Activated CD8-positive, alpha-beta memory T cell treated with anti-CD3 and anti-CD28 coated beads, Interleukin-2, amount 50 U/mL, for 24 hours (primary cell): Measurements from ENCODE around the gene CLSTN2.

Experiments used
- DNase-seq: peaks from one replicate; pipeline ENCODE4 v3.0.0-alpha.2; 2020; ENCODE audit errors: extremely low read depth

CLSTN2 gene

GRCh38 chr3:140187028-140187427 lies 252.0 kb downstream of the CLSTN2 start:
- DNase-seq = no peak

- DNase-seq = no peak
Measured at GRCh38 chr3:140187656-140188221, 252.8 kb downstream of the CLSTN2 start.

DNA sequence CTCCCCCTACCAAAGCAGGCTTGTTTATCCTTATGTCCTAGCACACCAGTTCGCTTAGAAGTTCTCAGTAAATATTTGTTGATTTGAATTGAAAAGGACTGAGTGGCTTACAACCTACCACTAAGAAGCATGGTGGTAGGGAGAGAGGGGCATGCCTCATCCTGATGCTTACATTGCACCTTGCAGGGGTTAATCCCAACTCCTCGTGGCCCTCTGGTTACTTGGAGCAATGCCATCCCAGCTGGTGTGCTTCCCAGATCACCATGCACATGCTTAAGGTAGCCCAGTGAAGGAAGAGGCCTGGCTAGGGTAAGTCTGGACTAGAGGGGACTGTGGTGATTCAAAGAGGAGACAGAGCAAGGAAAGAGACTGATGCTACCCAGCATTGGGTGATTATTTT lies 253.3 kb downstream of the CLSTN2 start:
- no peak for DNase-seq

GRCh38 chr3:140189267-140189666 lies 254.3 kb downstream of the CLSTN2 start:
- no peak for DNase-seq

GRCh38 chr3:140189976-140190375 lies 255.0 kb downstream of the CLSTN2 start:
- DNase-seq = no peak

- DNase-seq = no peak
Measured at GRCh38 chr3:140196970-140197369, 262.0 kb downstream of the CLSTN2 start.

GRCh38 chr3:140198242-140198641 lies 263.3 kb downstream of the CLSTN2 start:
- DNase-seq = no peak

DNA sequence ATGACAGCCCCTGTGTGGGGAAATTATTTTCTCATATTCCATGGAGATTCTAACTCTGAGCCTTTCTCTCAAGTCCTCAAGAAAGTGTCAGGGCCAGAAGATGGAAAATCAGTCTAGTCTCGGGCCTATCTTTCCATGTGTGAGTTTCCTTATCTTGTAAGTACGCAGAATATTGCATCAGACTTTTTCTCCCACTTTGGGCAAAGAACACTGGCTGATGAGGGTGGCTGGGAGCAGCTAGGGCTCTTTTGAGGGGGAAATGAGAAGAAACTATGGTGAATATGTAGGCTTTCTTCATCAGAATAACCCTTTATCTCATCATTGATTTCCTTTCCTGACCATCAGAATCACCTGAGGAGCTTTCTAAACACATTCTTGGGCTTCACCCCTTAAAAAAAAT lies 264.0 kb downstream of the CLSTN2 start:
- DNase-seq = no peak

DNA sequence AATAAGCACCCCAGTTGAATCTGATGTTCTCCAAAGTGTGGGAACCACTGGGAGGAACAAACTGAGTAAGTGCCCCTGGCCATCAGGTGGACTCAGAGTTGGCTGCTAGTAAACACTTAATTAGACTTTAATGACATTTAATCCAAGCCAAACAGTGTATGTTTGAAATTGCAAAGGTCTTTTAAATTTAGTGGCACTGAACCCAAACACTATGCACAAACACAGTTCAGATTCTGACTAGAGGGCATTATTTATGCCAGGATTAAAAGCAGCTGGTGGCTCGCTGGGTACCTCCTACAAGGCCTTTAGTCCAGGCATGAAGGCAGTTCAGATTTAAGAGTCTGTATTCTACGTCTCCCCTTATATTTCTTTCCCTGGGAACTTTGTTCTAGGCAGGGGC lies 264.8 kb downstream of the CLSTN2 start:
- no peak for DNase-seq

GRCh38 chr3:140203510-140203909 lies 268.5 kb downstream of the CLSTN2 start:
- DNase-seq = no peak

DNA sequence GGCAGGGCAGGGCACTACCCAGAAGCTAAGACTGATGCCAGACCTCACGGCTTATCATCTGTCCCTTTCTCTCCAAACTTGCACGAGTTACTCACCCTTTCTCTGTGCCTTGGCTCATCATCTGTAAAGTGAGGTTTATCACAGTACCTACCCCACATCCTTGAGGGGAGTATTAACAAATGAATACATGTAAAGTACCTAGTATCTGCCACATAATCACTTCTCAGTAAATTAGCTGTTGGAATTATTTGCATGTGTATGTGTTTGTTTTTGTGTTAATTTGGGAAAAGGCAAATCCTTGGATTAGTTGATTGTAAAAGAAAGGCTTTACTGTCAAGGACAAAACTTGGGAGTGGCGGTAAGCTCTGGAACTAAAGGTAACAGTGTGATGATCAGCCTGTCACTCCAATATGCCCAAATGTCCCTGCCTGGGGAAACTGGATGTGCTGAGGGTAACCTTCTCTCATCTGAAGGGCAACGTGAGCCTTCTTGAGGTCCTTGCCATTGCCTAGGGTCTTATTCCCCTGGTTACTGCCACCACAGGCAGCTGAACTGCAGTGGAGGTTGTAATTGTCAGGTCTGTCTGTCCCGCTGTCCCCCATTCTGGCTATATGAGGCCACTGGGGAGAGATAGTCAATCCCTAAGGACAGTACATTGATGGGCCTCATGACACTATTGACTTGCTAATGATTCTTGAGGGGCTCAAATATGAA lies 269.4 kb downstream of the CLSTN2 start:
- no peak for DNase-seq

GRCh38 chr3:140205598-140205997 lies 270.6 kb downstream of the CLSTN2 start:
- DNase-seq = no peak

DNA sequence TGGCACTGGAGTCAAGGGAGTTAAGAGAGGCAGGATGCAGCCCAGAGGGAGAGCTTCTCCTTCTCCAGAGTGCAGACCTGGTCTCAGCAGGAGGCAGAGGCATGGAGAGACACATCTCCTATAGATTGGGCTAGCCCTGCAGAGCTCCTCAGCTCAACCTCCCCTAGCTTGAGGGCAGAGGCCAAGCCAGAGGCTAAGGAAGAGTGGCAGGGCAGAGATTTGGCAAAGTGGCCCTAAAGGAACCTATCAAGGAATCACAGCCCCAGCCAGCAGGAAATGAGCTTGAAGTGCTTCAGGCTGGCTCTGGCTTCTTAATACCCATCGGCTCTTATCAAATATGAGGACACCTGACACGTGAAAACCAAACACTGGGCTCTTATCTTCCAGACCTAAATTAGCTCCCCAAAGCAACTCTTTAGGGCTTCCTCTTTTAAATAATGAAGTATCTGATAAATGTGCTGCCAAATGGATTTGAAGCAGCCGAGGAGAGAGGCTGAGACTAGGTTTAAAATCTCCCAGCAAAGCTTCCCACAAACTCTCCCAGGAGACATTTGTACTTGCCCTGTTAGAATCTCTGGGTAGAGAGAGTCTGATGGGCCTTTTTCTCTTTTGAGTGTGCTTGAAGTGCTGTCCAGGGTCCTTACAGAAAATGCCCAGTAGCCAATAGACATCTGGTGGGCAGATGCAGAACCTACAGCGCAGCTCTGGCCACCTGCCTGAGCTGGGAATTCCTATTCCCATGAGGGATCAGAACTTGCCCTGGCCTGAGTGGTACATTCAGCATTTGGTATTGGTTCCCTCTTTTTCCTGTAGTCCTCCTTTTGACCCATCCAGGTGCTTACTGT lies 271.4 kb downstream of the CLSTN2 start:
- DNase-seq = no peak

- no peak for DNase-seq
Measured at GRCh38 chr3:140207541-140207940, 272.6 kb downstream of the CLSTN2 start.

- no peak for DNase-seq
Measured at GRCh38 chr3:140216249-140216648, 281.3 kb downstream of the CLSTN2 start.

DNA sequence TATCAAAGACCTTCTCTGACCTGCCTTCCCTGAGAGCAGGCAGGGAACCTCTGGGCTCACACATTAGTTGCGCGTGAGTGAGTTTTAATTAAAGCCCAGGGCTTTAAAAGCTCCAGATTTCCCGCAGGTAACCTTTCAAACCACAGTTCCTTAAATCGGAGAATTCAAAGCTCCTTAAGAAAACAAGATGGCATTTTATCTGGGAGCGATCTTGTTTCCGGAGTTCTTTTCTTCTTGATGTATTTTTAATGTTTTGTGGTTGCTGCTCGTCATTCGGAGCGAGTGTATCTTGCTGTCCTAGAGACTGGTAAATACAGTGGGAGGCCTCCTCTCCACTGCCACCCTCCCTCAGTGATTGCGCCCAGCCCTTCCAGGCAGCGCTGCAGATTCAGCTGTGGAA lies 284.3 kb downstream of the CLSTN2 start:
- DNase-seq = no peak

GRCh38 chr3:140219923-140220452 lies 285.0 kb downstream of the CLSTN2 start:
- no peak for DNase-seq

DNA sequence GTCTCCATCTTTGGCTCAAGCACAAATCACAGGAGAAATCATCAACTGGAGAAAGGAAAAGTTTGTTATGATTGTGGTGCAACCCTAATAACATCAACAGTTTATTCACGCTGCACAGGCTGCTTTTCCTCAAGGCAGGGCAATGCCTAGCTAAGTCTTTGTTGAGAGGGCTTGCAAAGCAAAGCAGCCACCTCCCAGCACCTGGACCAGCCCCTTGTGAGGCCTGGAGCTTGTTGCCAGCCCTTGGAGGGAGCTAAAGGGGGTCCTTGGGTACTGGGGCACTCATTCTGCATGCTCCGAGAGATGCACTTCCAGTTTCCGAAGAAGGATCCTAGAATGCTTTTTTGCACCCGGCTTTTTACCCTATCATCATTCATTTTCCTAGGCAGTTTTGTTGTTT lies 288.2 kb downstream of the CLSTN2 start:
- DNase-seq = no peak

GRCh38 chr3:140223631-140224030 lies 288.6 kb downstream of the CLSTN2 start:
- no peak for DNase-seq

GRCh38 chr3:140224307-140224706 lies 289.3 kb downstream of the CLSTN2 start:
- no peak for DNase-seq

GRCh38 chr3:140225996-140226395 lies 291.0 kb downstream of the CLSTN2 start:
- DNase-seq = no peak

DNA sequence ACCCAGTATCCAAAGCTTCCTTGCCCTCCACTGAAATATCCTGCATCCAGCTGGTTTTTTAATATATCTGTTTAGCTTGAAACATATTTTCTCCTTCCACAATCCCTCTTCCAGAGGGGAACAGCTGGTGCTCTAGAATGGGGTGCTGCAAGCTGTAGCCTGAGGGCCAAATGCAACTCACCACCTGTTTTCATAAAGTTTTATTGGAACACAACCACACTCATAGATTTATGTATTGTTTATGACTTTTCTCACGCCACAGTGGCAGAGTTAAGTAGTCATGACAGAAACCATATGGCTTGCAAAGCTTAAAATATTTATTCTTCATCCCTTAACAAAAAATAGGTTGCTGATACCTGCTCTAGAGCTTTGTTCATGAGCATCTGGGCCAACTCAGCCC lies 298.7 kb downstream of the CLSTN2 start:
- DNase-seq = no peak

DNA sequence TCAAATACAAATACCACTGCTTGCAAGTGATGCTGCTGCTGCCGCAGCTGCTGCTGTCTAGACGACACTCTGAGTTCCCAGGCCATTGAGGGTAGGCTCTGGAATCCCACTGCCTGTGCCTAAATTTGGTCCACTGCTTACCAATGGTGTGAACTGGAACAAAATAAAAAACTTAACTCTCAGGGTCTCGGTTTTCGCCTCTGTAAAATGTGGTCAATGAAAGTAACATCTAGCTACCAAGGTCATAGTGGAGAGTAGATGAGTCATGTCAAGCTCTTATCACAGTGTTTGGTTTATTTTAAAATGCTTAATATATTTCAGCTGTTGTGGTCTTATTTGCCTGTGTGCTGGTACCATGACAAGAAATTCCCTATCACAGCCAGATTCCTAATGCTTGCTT lies 299.3 kb downstream of the CLSTN2 start:
- no peak for DNase-seq
